MCF 10A (cell line): Measurements from ENCODE around the gene IFI27L1. TPM values are rescaled to one million over a fixed set of nuclear protein-coding genes. Genes with fewer than 3 reads are reported as not detected.

Experiments
- BruUV-seq: library from RNA; stranded (reverse); fragments of 400-500 nt; replicated peaks from 2 replicates; lab custom pipeline; 2021; lab: Mats Ljungman, UMichigan
- CTCF ChIA-PET: fragments of 300-600 bp; sonication (Branson Sonifier 250); formaldehyde crosslinking; extraction: SDS; loops from one replicate; lab custom pipeline; 2021; ENCODE audit warnings: antibody characterized with exemption, inconsistent platforms; lab: Yijun Ruan, JAX
- POLR2A ChIA-PET: fragments of 300-600, 350-650 bp; sonication (Branson Sonifier 250); formaldehyde crosslinking; extraction: SDS; loops from one replicate; lab custom pipeline; 2020; ENCODE audit warnings: antibody characterized with exemption, inconsistent platforms; lab: Yijun Ruan, JAX
- DNase-seq: peaks from one replicate; pipeline ENCODE4 v3.0.0-alpha.2; 2018; ENCODE audit not compliant: unreplicated experiment
- H3K27ac Mint-ChIP-seq: one replicate; pipeline ENCODE4 v1.8.0; 2022; ENCODE audit warnings: mild to moderate bottlenecking, low read depth, mixed read lengths; ENCODE audit not compliant: unreplicated experiment
- H3K27me3 Mint-ChIP-seq: one replicate; pipeline ENCODE4 v1.8.0; 2022; ENCODE audit warnings: mixed read lengths; ENCODE audit not compliant: insufficient read depth, unreplicated experiment
- H3K36me3 Mint-ChIP-seq: one replicate; pipeline ENCODE4 v1.8.0; 2022; ENCODE audit warnings: mild to moderate bottlenecking, moderate library complexity, mixed read lengths; ENCODE audit not compliant: insufficient read depth, unreplicated experiment
- H3K4me1 Mint-ChIP-seq: one replicate; pipeline ENCODE4 v1.8.0; 2022; ENCODE audit warnings: mixed read lengths; ENCODE audit not compliant: insufficient read depth, unreplicated experiment
- H3K4me3 Mint-ChIP-seq: one replicate; pipeline ENCODE4 v1.8.0; 2022; ENCODE audit warnings: mild to moderate bottlenecking, moderate library complexity, mixed read lengths; ENCODE audit not compliant: unreplicated experiment
- H3K9me3 Mint-ChIP-seq: one replicate; pipeline ENCODE4 v1.8.0; 2022; ENCODE audit warnings: mixed read lengths; ENCODE audit not compliant: unreplicated experiment
- intact Hi-C: fragments of 100-400 bp; cut with micrococcal nuclease; formaldehyde crosslinking; loops from 2 replicates; pipeline ENCODE4 v1.14.1; 2022
- total RNA-seq: library from RNA; stranded (reverse); gene quantifications from 2 replicates; pipeline ENCODE4 v1.2.3, GENCODE V29; 2022
- TF ChIP-seq, protein P1 (sequence below): fragments of 200-600 bp; IDR thresholded peaks from one replicate; pipeline ENCODE4 v1.8.0; 2022; ENCODE audit warnings: antibody characterized with exemption, mild to moderate bottlenecking; ENCODE audit not compliant: unreplicated experiment

The IFI27L1 gene
- total RNA-seq, 1 experiment from 2014 or later: 18.4 TPM

DNA sequence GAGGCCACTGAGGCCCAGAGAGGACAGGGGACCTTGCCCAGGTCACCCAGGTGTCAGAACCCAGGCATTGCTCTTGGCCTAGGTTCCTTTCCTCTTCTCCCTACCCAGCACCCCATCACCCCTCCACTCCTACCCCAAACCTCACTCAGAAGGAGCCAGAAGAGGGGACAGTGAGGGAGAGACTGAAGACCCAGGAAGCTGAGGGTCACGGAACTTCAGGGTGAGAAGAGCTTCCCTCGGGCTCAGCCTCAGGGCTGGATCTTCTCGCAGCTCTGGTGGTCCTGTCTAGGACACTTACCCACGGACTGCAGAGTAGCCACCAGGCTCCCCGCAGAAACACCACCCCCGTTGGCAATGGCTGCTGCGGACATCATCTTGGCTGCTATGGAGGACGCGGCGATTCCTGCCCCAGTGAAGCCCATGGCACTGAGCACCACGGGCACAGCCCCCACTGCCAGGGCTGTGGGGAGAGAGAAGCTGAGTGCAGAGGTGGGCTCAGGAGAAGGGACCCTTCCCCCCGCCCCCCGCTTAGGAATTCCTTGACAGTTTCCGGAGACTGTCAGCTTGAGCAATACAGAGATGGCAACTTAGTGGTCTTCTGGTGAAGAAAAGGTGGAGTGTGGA, 47.2 kb downstream of the IFI27L1 start:
- Mint-ChIP-seq H3K4me3 (peak overlapping the region; percentile 80), H3K4me1 (peaks cover 9% of the 10 kb centered on the region), H3K36me3 (no peaks in the 10 kb centered on the region), H3K27me3 (no peaks in the 10 kb centered on the region), H3K9me3 (no peaks in the 10 kb centered on the region), H3K27ac (no peak overlapping the region)
- intact Hi-C loops: no loop called here
- POLR2A ChIA-PET: interaction anchor here (1.0 to 4.4 kb wide), 4 partner anchors 13 to 77 kb away, joined by 3 to 31 read pairs (median 3); partner anchors contain the start of genes DDX24, IFI27 and IFI27L1
- BruUV-seq: no TSS peak
- CTCF ChIA-PET: interaction anchor here (0.5 to 2.1 kb wide), 14 partner anchors 8 to 1249 kb away, joined by 3 to 7 read pairs (median 4); partner anchors contain the start of genes DDX24 and IFI27L1
- TF ChIP-seq, protein P1, sequence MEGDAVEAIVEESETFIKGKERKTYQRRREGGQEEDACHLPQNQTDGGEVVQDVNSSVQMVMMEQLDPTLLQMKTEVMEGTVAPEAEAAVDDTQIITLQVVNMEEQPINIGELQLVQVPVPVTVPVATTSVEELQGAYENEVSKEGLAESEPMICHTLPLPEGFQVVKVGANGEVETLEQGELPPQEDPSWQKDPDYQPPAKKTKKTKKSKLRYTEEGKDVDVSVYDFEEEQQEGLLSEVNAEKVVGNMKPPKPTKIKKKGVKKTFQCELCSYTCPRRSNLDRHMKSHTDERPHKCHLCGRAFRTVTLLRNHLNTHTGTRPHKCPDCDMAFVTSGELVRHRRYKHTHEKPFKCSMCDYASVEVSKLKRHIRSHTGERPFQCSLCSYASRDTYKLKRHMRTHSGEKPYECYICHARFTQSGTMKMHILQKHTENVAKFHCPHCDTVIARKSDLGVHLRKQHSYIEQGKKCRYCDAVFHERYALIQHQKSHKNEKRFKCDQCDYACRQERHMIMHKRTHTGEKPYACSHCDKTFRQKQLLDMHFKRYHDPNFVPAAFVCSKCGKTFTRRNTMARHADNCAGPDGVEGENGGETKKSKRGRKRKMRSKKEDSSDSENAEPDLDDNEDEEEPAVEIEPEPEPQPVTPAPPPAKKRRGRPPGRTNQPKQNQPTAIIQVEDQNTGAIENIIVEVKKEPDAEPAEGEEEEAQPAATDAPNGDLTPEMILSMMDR: no peak
- DNase-seq: no peak

DNA sequence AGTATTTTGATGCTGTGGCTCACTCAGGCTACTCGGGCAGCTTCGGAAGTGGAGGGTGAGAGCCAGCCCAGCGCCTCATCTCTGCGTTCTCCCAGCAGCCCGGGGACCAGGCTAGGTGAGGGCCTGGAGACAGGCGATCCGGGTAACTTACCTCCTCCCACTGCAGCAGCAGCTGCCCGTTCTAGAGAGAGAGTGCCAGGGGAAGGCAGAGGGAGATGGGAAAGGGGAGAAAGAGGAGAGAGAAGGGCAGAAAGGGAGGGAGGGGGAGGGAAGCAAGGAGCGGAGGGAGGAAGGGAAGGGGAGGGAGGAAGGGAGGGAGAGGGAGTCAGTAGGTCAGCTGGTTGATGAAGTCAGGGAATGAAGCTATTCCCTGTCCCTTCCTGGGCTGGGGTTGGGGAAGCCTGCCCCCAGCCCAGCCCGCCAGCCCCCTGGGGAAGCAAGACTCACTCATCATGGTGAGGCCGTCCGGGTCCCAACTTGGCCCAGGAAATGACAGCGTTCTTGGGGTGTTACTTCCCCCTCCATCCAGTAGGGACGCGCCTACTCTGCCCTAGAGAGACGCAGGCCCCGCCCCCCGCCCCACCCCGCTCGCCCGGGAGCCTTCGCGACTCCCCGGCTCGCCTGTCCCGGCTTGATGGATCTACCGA, 48.1 kb downstream of the IFI27L1 start, which contains the start of gene IFI27L2:
Gene IFI27L2, minus strand, starts transcription at position 494 of the 647 bp plus-strand sequence. Its CDS starts 40 bp downstream, at position 454.
- Mint-ChIP-seq H3K4me3 (peak within 1 kb of the TSS; percentile 80), H3K36me3 (no peaks in the 10 kb centered on the region), H3K4me1 (peaks cover 9% of the 10 kb centered on the region), H3K27ac (peak within 1 kb of the TSS; percentile 43), H3K9me3 (no peaks in the 10 kb centered on the region), H3K27me3 (no peaks in the 10 kb centered on the region)
- BruUV-seq: no TSS peak
- ChIA-PET POLR2A (interaction anchor here (0.6 to 4.4 kb wide), 9 partner anchors 14 to 993 kb away, joined by 3 to 31 read pairs (median 3); partner anchors contain the start of genes DDX24, IFI27 and IFI27L1), CTCF (interaction anchor here (0.6 to 2.1 kb wide), 15 partner anchors 14 to 420 kb away, joined by 3 to 7 read pairs (median 4); partner anchors contain the start of genes DDX24 and IFI27L1)
- peak; percentile 86 for DNase-seq
- intact Hi-C loops: loop anchor here (1.0 kb wide), 1 partner anchor 93 kb away; no protein-coding TSS in a partner anchor
- TF ChIP-seq, protein P1: peak; percentile 26

DNA sequence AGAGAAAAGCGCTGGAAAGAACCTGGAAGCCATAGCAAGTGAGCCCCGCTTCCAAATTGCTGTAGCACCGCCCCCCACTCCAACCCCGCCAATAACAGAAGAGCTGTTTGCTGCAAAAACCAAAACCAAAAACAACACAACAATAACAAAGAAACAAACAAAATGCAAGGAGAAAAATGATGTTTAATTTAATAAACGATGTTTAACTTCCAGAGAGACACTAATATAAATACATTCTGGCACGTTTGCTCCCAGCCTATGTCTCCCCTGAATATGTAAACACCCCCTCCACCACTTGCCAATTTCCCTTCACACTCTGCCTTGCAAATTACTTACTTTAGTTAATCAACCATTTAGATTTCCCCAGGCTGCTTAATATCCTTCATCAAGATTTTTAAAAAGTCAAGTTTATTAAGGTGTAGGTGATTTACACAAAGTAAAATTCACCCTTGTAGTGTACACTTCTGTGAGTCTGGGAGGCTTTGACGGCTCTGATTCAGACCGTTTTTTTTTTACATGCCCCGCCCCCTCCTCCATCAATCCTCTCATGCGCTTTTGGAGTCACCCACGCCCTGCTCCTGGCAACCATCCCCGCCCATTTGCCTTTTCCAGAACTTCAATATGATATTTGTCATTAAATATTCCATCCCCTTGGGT, 48.8 kb downstream of the IFI27L1 start:
- peaks cover 9% of the 10 kb centered on the region for H3K4me1 Mint-ChIP-seq
- peak overlapping the region; percentile 80 for H3K4me3 Mint-ChIP-seq
- no TSS peak for BruUV-seq
- ChIA-PET POLR2A (interaction anchor here (0.6 to 4.4 kb wide), 9 partner anchors 15 to 992 kb away, joined by 3 to 31 read pairs (median 3); partner anchors contain the start of genes DDX24, IFI27 and IFI27L1), CTCF (interaction anchor here (0.6 to 3.6 kb wide), 8 partner anchors 12 to 284 kb away, joined by 3 to 34 read pairs (median 5); no protein-coding TSS in a partner anchor)
- no peaks in the 10 kb centered on the region for H3K27me3 Mint-ChIP-seq
- TF ChIP-seq, protein P1: no peak
- peak; percentile 75 for DNase-seq
- peak overlapping the region; percentile 43 for H3K27ac Mint-ChIP-seq
- no peaks in the 10 kb centered on the region for H3K9me3 Mint-ChIP-seq
- H3K36me3 Mint-ChIP-seq: no peaks in the 10 kb centered on the region
- intact Hi-C loops: loop anchor here (1.0 to 10.0 kb wide), 2 partner anchors 94 to 555 kb away; no protein-coding TSS in a partner anchor
